Measurements from ENCODE around the gene STC2.

The STC2 gene

DNA sequence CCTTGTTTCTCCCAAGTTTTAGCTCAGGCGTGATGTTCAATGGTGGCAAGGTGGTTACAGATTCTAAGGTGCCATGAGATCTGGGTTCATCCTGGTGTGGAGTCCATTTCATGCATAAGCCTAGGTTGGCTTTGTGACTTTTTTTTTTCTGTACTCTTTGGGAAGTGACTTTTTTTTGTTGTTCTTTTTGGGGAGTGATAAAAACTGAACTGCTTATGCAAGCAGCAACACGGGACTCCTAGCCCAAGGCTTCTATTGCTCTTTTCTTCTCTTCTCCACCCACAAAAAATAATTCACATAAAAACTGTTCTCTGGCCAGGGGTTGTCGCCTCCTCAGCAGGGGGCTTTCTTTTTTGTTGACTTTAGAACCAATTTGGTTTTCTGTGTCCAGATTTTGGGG lies 15.4 kb downstream of the STC2 start:
- no peak for DNase-seq

DNA sequence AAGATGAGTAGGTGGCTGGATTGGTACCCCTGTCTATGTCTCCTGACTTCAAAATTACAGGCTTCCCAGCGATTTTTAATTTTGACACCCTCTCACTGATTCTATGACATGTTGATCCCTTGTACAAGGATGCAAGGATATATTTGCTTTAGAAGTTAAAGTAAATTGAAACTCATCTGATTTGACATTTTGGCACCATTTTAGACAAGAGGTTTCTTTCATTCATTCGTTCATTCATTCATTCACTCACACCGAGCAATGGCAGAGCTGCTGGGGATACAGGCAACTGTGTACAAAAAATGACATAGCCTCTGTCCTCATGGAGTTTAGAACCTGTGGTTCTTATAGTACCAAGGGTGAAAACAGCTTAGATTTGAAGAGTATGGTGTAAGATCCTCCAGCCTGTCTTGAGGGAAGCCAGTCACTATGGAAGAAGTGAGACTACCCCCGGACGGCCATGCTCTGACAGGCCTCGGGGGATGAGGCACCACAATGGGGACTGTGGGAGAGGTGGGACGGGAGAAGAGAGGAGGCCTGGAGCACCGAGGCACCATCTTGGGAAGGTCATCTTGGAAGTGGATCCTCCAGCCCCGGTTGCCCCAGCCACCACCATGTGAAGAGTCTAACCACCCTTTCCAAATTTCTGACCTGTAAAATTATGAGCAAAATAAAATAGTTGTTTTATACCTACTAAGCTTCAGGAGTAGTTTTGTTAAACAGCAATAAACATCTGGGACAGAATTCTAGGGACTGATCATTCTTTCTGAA lies 16.2 kb downstream of the STC2 start:
- DNase-seq = no peak

GRCh38 chr5:173310861-173311785 lies 17.1 kb downstream of the STC2 start:
- no peak for DNase-seq

DNA sequence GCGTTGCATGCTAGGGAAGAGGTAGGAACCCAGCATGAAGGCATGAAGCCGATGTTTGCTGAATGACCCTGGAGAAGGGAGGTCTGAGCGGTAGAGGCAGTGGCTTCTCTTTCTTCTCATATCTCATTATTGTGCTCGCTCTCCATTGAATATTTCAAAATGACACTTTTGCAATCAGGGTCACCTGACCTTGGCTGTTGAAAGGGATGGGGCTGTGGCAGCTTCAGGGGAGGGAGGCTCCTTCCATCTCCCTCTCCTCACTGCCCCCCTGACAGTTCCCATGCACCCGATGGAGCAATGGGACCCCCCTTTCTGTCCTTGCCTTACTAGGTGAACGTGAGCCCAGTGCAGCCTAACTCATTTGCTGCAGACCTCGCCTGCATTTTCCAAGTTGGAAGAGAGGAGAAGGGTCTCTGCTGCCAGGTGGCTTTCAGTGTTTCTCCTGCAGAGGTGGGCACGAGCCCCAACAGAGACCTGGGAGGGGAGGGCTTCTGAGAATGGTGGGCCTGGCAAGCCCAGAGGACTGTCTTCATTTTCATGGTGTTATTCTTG lies 17.9 kb downstream of the STC2 start:
- DNase-seq = no peak

DNA sequence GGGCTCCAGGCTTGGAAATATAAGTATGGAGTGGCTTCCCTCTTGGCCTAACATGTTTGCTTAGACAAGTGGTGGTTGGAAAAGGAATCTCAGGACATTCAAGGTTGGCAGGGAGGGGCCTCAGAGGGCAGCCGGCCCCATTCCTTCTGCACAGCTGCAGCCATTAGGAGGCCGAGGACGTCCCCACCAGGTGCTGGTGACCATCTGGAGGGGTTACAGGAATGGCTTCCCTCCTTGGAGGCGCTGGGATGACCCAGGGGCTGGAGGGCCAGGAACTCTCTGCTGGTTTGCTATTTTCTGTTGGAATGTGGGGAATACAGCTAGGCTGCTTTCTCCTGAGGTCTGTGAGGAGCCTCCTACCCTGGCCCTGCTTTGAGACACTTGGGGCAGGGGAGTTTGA lies 18.5 kb downstream of the STC2 start:
- DNase-seq = no peak

DNA sequence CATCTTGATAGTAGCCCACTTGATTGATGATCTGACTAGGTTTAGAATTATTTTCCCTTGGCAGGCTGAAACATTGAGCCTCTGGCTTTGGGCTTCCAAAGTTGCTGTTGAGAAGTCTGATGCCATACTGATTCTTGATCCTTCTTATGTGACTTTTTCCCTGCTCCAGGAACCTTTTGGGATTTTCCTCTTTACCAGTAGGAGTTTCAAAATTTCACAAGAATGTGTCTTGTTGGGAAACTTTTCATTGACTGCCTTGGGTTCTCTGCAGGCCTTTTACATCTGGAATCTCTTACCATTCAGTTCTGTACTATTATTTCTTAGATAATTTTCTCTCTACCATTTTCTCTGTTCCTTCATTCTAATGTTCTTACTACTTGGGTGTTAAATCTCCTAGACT lies 20.0 kb downstream of the STC2 start:
- no peak for DNase-seq

GRCh38 chr5:173307695-173308094 lies 20.5 kb downstream of the STC2 start:
- DNase-seq = no peak

GRCh38 chr5:173306695-173307094 lies 21.5 kb downstream of the STC2 start:
- no peak for DNase-seq

DNA sequence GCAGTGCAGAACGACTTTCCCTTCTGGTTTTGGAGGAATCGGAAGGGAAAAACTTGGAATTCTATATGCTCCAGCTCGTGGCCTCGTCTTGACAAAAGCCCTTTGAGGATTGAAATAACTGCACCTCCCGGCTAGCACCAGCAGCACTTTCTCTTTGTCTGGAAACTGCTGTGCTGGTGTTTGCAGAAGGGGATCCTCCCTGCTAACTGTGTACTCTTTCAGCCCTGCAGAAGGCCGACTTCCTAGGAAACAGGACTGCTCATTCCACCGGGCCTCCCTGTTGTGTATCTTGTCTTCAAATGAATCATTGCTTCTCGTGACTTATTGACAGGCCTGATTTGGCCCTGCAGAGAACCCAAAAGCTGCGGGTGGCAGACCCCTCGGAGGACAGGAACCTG lies 23.6 kb downstream of the STC2 start:
- DNase-seq = no peak

DNA sequence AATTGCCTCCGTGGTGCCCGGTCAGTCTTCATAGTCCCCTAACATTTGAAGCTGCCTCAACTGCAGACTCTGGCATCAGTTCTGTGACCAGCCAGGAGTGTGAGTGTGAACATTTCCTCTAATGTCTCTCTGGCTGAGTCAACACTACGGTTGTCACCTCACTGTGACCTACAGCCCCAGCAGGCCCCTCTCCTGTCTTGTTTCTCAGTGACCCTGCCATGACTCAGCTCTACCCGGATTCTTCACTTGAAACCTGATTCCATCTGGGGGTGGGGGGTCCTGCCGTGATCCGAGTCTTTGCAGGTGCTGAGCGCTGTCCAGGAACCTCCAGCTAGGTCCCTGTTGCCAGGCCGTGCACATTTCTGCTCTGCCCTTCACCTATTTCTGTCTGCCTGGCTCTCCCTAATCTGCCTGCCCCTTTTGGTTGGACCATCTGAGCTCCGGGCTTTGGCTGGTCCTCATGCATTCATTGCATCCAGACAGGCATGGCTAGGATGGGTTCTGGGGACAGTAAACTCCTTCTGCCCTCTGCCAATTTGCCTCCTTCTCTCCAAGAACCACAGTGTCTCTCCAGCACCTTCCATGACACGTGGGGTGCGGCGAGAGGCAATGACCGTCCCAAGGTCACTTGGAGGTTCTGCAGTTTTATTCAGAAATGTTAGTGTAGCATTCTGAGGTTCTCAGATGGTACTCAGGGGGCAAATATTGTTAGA lies 24.2 kb downstream of the STC2 start:
- no peak for DNase-seq

DNA sequence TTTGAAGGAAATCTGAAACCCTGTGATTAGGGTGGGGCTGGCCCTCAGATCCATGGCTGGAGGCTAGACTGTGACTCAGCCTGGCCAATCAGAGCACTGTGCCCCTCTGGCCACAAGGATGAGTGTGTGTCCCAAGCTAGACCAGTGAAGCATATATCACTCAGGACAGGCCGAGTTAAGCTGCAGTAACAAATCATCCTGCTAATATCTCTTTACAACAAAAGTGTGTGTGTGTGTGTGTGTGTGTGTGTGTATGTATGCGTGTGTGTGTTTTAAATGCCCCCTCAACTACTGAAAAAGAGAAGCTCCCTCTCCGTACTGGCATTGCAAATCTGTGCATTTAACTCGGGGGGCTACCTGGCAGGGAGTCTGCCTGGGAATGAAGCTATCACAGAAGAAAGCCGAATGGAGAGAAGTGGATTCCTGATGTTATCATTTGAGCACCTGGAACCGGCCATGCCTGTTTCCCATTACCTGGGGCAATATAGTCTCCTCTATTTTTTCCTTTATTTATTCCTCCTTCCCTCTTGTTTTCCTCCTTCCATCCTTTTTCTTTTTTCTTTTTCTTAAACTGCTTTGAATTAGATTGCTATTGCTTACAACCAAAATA lies 25.6 kb downstream of the STC2 start:
- DNase-seq = no peak

GRCh38 chr5:173301695-173302545 lies 26.3 kb downstream of the STC2 start:
- no peak for DNase-seq

- DNase-seq = no peak
Observed at GRCh38 chr5:173300389-173301047, 27.7 kb downstream of the STC2 start.

- DNase-seq = no peak
Observed at GRCh38 chr5:173299820-173300219, 28.4 kb downstream of the STC2 start.

GRCh38 chr5:173298213-173298926 lies 29.8 kb downstream of the STC2 start:
- DNase-seq = no peak

DNA sequence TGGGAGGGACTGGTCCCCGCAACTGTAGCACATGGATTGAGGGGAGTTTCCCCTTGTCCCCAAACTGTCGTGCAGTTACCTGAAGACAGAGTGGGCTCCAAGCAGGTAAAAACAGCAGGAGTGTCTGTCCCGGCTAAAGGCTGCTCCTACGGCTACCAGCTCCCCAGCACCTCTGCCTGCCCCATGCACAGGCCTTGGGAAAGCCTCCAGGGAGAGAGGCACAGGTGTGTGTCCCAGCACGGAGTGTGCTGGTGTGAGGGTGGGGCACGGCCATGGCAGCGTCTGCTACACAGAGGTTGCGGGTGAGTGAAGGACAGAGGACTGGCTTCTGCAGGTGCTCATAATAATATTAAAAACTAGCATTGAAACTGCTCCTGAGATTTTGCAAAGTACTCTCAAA lies 30.4 kb downstream of the STC2 start:
- no peak for DNase-seq

DNA sequence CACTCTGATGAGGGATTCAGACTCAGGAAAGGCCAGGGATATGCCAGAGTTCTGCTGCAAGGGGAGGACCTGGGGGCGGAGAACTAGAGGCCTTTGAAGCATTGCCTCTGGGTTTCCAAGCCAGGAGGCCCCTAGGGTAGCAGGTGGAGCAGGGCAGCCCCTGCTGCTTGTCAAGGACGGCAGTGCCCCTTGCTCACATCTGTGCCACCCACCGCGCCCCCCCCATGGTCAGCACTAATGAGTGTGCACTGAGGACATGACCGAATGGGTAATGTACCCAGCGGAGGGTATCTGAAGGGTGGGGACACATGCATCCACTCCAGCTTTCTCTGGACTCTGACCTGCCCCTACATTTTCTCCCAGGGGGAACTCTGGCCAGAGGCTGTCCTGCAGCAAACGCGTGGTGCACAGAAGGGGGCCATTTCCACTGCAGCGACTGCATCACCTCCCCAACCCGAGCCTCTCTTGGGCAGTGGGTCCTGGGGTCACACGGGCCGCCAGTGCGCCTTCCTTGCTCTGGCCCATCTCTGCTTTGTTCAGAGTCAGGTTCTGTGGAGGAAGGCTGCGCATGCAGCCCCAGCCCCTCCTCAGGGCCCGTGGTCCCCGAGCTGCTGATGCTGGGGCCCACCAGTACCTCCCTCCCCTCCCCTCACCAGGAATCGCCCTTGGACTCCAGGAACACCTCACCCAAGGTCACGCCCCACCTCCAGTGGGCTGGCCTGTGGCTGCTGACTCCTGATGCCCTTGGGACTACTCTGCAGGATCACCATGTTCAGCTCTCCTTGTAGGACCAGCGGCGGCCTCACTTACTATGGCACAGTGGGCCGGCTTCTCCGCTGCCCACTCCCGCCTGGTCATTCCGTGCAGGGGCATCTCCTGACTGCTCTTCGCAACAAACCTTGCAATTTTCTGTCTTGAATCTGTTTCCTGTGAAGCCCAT lies 31.2 kb downstream of the STC2 start:
- no peak for DNase-seq

DNA sequence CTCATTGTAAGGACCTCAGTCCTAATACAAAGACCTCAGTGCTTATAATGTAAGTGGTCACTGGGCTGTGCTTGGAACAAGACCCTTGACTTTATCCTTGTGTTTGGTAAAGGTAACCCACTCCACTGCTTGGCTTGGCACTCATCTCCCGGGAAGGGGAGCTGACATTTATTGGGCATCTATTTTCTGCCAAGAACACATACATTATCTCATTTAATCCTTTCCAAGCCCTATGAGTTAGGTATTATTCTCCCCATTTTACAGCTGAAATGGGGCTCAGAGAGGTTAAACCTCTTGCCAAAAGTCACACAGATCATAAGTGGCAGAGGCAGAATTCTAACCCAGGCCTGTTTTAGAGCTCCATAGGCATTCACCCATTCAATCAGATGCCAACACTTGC lies 32.4 kb downstream of the STC2 start:
- no peak for DNase-seq

DNA sequence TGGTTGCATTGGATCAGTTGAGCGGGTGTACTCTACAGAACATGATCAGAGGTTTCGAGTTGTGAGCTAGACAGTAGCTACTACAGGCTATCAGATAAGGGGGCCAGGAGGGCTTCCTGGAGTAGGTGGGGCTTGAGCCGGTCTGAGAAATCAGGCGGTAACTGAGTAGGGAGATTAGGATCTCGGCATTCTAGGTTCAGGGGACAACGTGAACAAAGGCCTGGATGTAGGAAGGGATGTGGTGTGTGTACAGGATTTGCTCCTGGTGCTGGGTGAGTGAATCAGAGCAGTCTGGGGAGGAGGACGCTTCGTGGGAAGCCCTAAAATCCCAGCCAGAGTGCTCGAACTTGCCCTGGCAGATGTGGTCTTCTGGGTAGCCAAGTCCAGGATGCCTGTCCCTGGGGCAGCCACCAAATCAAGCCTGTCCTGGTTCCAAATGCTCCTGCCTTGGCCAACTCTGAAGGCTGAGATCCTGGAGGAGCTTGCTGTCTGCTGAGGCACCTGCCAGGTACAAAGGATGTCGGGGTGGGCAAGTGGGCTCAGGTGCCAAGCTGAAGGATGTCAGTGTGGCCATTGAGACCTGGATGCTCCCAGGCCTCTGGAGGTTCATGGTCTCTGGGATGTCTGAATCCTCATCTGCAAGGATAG lies 33.4 kb downstream of the STC2 start:
- DNase-seq = no peak
